ENCODE data around the gene ZNF618.

ZNF618 gene, protein sequence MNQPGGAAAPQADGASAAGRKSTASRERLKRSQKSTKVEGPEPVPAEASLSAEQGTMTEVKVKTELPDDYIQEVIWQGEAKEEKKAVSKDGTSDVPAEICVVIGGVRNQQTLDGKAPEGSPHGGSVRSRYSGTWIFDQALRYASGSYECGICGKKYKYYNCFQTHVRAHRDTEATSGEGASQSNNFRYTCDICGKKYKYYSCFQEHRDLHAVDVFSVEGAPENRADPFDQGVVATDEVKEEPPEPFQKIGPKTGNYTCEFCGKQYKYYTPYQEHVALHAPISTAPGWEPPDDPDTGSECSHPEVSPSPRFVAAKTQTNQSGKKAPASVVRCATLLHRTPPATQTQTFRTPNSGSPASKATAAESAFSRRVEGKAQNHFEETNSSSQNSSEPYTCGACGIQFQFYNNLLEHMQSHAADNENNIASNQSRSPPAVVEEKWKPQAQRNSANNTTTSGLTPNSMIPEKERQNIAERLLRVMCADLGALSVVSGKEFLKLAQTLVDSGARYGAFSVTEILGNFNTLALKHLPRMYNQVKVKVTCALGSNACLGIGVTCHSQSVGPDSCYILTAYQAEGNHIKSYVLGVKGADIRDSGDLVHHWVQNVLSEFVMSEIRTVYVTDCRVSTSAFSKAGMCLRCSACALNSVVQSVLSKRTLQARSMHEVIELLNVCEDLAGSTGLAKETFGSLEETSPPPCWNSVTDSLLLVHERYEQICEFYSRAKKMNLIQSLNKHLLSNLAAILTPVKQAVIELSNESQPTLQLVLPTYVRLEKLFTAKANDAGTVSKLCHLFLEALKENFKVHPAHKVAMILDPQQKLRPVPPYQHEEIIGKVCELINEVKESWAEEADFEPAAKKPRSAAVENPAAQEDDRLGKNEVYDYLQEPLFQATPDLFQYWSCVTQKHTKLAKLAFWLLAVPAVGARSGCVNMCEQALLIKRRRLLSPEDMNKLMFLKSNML

DNA sequence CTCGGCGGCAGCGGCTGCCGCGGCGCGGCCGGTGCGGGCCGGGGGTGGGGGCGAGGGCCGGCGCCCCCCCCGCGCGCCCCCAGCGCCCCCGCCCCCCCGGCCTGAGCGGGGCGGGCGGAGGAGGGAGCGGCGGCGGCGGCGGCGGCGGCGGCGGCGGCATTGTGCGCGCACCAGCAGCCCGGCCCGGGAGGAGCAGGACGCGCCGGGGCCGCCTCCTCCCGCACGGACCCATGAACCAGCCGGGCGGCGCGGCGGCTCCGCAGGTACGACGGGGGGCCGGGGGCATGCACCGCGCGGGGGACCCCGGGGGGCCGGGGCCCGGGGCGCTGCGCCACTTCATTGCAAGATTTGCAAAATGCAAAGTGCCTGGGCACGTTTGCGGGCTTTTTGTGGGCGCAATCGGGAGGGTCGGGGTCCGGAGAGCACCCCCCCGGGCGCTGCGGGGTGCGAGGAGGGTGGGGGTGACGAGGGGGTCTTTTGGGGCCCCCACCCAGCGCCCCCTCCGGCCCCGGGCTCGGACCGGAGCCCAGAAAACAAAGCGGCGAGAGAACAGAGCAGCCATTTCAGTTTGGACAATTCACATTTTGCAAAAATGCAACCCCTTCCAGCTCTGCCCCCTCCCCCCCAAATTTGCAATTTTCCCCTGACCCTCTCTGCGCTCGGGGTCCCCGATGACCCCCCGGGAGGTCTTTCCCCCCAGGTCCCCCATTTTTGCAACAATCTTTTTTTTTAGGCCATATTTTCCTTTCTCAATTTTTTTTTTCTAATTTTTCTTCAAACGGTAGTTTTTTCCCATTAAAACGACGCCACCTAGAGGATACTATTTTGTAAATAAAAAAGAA, at the start of gene ZNF618:
TSS of gene ZNF618 (plus strand) at position 159 of the 842 bp plus-strand sequence. CDS start at position 231, 72 bp downstream.
- H3K4me1 ChIP-seq (ENCODE audit: control insufficient read depth, insufficient read depth, low read length): peaks cover 15% of the 10 kb centered on the region
- no peaks in the 10 kb centered on the region; the same call in 1 of the 2 replicates for H3K27me3 ChIP-seq (ENCODE audit: control insufficient read depth, insufficient read depth, low read length)
- peak within 1 kb of the TSS; percentile 76 for H3K9ac ChIP-seq (ENCODE audit: low read depth, low read length)
- no peaks in the 10 kb centered on the region for H3K9me3 ChIP-seq (ENCODE audit: control insufficient read depth, insufficient read depth, low read length)
- no peaks in the 10 kb centered on the region for H3K36me3 ChIP-seq (ENCODE audit: control insufficient read depth, insufficient read depth, low read length)
- H3K27ac ChIP-seq (ENCODE audit: low read depth, low read length): peak within 1 kb of the TSS; percentile 74
- H3K4me3 ChIP-seq (ENCODE audit: low read depth, low read length): peak within 1 kb of the TSS; percentile 72

- H3K9me3 ChIP-seq (ENCODE audit: control insufficient read depth, insufficient read depth, low read length): peaks cover 3% of the 10 kb centered on the region; the same call in 1 of the 2 replicates
- no peak overlapping the region for H3K27ac ChIP-seq (ENCODE audit: low read depth, low read length)
- no peaks in the 10 kb centered on the region for H3K27me3 ChIP-seq (ENCODE audit: control insufficient read depth, insufficient read depth, low read length)
- no peak overlapping the region for H3K4me3 ChIP-seq (ENCODE audit: low read depth, low read length)
- no peaks in the 10 kb centered on the region for H3K36me3 ChIP-seq (ENCODE audit: control insufficient read depth, insufficient read depth, low read length)
- H3K9ac ChIP-seq (ENCODE audit: low read depth, low read length): no peak overlapping the region
- H3K4me1 ChIP-seq (ENCODE audit: control insufficient read depth, insufficient read depth, low read length): no peaks in the 10 kb centered on the region
Measured at GRCh38 chr9:113828221-113828620, 47.9 kb upstream of the ZNF618 start.

DNA sequence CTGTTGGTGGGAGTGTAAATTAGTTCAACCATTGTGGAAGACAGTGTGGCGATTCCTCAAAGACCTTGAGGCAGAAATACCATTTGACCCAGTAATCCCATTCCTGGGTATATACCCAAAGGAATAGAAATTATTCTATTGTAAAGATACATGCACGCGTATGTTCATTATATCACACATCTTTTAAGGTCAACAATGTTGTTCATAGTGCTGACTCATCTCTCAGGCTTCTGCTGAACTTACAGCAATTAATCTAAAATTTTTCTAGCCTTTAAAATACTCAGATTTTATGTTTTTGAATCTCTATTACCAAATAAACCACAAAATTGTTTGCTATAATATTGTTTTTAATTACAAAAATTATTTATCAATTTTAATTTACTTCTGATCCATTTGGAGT, 38.8 kb upstream of the ZNF618 start:
- H3K27ac ChIP-seq (ENCODE audit: low read depth, low read length): no peak overlapping the region
- no peaks in the 10 kb centered on the region for H3K27me3 ChIP-seq (ENCODE audit: control insufficient read depth, insufficient read depth, low read length)
- no peaks in the 10 kb centered on the region for H3K36me3 ChIP-seq (ENCODE audit: control insufficient read depth, insufficient read depth, low read length)
- no peaks in the 10 kb centered on the region; the same call in 1 of the 2 replicates for H3K9me3 ChIP-seq (ENCODE audit: control insufficient read depth, insufficient read depth, low read length)
- no peak overlapping the region for H3K4me3 ChIP-seq (ENCODE audit: low read depth, low read length)
- no peaks in the 10 kb centered on the region for H3K4me1 ChIP-seq (ENCODE audit: control insufficient read depth, insufficient read depth, low read length)
- no peak overlapping the region for H3K9ac ChIP-seq (ENCODE audit: low read depth, low read length)

DNA sequence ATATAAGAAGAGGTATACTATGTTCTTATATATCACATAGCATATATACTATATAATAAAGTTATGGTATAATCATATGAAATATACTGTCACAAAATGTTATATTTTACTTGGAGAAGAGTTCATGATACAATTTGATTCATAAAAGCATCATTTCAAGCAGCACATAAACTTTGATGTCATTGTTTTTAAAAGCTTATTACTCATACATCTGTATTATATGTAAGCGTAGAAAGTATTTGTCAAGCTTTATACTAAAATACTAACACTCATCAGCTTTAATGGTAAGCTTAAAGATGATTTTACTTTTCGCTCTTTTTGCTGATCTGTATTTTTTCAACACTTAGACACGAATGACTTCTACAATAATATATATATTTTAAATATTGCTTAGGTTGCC, 34.0 kb upstream of the ZNF618 start:
- Histone ChIP-seq H3K27ac (ENCODE audit: low read depth, low read length) (no peak overlapping the region), H3K9ac (ENCODE audit: low read depth, low read length) (no peak overlapping the region), H3K4me3 (ENCODE audit: low read depth, low read length) (no peak overlapping the region), H3K9me3 (ENCODE audit: control insufficient read depth, insufficient read depth, low read length) (no peaks in the 10 kb centered on the region), H3K4me1 (ENCODE audit: control insufficient read depth, insufficient read depth, low read length) (no peaks in the 10 kb centered on the region), H3K36me3 (ENCODE audit: control insufficient read depth, insufficient read depth, low read length) (no peaks in the 10 kb centered on the region), H3K27me3 (ENCODE audit: control insufficient read depth, insufficient read depth, low read length) (no peaks in the 10 kb centered on the region)

GRCh38 chr9:113844466-113844865, 31.6 kb upstream of the ZNF618 start:
- Histone ChIP-seq H3K4me3 (ENCODE audit: low read depth, low read length) (no peak overlapping the region), H3K36me3 (ENCODE audit: control insufficient read depth, insufficient read depth, low read length) (no peaks in the 10 kb centered on the region), H3K9ac (ENCODE audit: low read depth, low read length) (no peak overlapping the region), H3K4me1 (ENCODE audit: control insufficient read depth, insufficient read depth, low read length) (no peaks in the 10 kb centered on the region), H3K27ac (ENCODE audit: low read depth, low read length) (no peak overlapping the region), H3K9me3 (ENCODE audit: control insufficient read depth, insufficient read depth, low read length) (no peaks in the 10 kb centered on the region), H3K27me3 (ENCODE audit: control insufficient read depth, insufficient read depth, low read length) (no peaks in the 10 kb centered on the region)

DNA sequence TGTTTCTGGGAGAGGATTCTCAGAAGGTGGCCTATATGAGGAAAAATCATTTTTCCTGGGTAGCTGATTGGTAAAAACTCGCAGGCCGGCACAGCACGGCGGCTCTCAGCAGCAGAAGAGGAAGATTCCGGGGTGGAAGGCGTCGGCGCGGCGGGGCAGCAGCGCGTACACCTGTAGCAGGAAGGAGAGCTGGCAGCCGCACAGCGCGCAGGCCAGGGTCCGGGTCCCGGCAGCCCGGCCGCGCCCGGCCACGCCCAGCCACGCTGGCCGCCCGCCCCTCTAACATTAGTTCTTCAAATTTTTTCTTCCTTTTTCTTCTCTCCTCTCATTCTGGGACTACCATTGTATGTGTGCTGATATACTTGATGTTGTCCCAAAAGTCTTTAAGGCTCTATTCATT, 24.8 kb upstream of the ZNF618 start:
- H3K36me3 ChIP-seq (ENCODE audit: control insufficient read depth, insufficient read depth, low read length): no peaks in the 10 kb centered on the region
- no peak overlapping the region for H3K4me3 ChIP-seq (ENCODE audit: low read depth, low read length)
- H3K4me1 ChIP-seq (ENCODE audit: control insufficient read depth, insufficient read depth, low read length): no peaks in the 10 kb centered on the region
- H3K9ac ChIP-seq (ENCODE audit: low read depth, low read length): no peak overlapping the region
- no peaks in the 10 kb centered on the region for H3K27me3 ChIP-seq (ENCODE audit: control insufficient read depth, insufficient read depth, low read length)
- no peaks in the 10 kb centered on the region for H3K9me3 ChIP-seq (ENCODE audit: control insufficient read depth, insufficient read depth, low read length)
- H3K27ac ChIP-seq (ENCODE audit: low read depth, low read length): no peak overlapping the region

DNA sequence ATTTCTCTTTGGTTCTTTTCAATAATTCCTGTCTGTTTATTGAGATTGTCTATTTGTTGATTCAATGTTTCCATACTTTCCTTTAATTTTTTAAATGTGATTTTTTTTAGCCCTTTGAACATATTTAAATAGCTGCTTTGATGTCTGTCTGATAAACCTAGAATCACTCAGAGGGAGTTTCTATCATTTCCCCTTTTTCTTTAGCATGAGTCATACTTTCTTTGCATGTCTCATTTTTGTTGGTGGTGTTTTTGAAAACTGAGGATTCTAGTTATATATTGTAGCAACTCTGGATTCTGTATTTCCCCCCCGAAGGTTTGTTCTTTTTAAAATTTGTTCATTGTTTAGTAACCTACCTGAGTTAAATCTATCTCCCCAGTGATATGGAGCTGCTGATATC, 24.2 kb upstream of the ZNF618 start:
- no peak overlapping the region for H3K9ac ChIP-seq (ENCODE audit: low read depth, low read length)
- no peaks in the 10 kb centered on the region for H3K9me3 ChIP-seq (ENCODE audit: control insufficient read depth, insufficient read depth, low read length)
- no peaks in the 10 kb centered on the region for H3K27me3 ChIP-seq (ENCODE audit: control insufficient read depth, insufficient read depth, low read length)
- H3K4me3 ChIP-seq (ENCODE audit: low read depth, low read length): no peak overlapping the region
- no peak overlapping the region for H3K27ac ChIP-seq (ENCODE audit: low read depth, low read length)
- no peaks in the 10 kb centered on the region for H3K36me3 ChIP-seq (ENCODE audit: control insufficient read depth, insufficient read depth, low read length)
- H3K4me1 ChIP-seq (ENCODE audit: control insufficient read depth, insufficient read depth, low read length): no peaks in the 10 kb centered on the region

DNA sequence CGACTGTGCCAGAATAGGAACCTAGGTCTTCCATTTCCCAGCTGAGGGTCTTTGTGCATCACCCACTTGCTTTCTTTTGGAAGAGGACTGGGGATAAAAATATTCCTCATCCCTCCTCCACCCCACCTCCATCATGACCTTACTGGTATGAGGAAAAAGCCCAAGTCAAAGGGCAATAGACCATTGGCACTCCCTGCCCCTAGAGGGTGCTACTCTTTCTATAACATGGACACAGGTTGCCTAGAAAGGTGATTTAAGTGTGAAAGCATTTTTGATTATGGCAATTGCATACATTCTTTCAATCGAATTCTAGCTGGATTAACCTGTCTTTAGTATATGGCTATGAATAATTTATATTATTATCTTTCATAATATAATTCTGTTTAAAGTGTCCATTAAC, 22.8 kb upstream of the ZNF618 start:
- no peak overlapping the region for H3K4me3 ChIP-seq (ENCODE audit: low read depth, low read length)
- H3K27me3 ChIP-seq (ENCODE audit: control insufficient read depth, insufficient read depth, low read length): no peaks in the 10 kb centered on the region
- H3K4me1 ChIP-seq (ENCODE audit: control insufficient read depth, insufficient read depth, low read length): peaks cover 10% of the 10 kb centered on the region
- H3K9ac ChIP-seq (ENCODE audit: low read depth, low read length): no peak overlapping the region
- no peaks in the 10 kb centered on the region for H3K9me3 ChIP-seq (ENCODE audit: control insufficient read depth, insufficient read depth, low read length)
- no peak overlapping the region for H3K27ac ChIP-seq (ENCODE audit: low read depth, low read length)
- no peaks in the 10 kb centered on the region for H3K36me3 ChIP-seq (ENCODE audit: control insufficient read depth, insufficient read depth, low read length)

GRCh38 chr9:113854310-113854709, 21.8 kb upstream of the ZNF618 start:
- no peak overlapping the region for H3K9ac ChIP-seq (ENCODE audit: low read depth, low read length)
- no peaks in the 10 kb centered on the region for H3K36me3 ChIP-seq (ENCODE audit: control insufficient read depth, insufficient read depth, low read length)
- H3K4me1 ChIP-seq (ENCODE audit: control insufficient read depth, insufficient read depth, low read length): peaks cover 12% of the 10 kb centered on the region
- no peak overlapping the region for H3K4me3 ChIP-seq (ENCODE audit: low read depth, low read length)
- H3K27me3 ChIP-seq (ENCODE audit: control insufficient read depth, insufficient read depth, low read length): no peaks in the 10 kb centered on the region
- no peaks in the 10 kb centered on the region for H3K9me3 ChIP-seq (ENCODE audit: control insufficient read depth, insufficient read depth, low read length)
- no peak overlapping the region for H3K27ac ChIP-seq (ENCODE audit: low read depth, low read length)

GRCh38 chr9:113857875-113858274, 18.2 kb upstream of the ZNF618 start:
- Histone ChIP-seq H3K4me1 (ENCODE audit: control insufficient read depth, insufficient read depth, low read length) (peaks cover 12% of the 10 kb centered on the region), H3K27me3 (ENCODE audit: control insufficient read depth, insufficient read depth, low read length) (no peaks in the 10 kb centered on the region), H3K36me3 (ENCODE audit: control insufficient read depth, insufficient read depth, low read length) (no peaks in the 10 kb centered on the region), H3K9ac (ENCODE audit: low read depth, low read length) (no peak overlapping the region), H3K4me3 (ENCODE audit: low read depth, low read length) (no peak overlapping the region), H3K27ac (ENCODE audit: low read depth, low read length) (peak overlapping the region; percentile 45), H3K9me3 (ENCODE audit: control insufficient read depth, insufficient read depth, low read length) (no peaks in the 10 kb centered on the region)
